MCF 10A (cell line): ENCODE data around the gene PLEKHA6. TPM values are rescaled to one million over a fixed set of nuclear protein-coding genes. Genes with fewer than 3 reads are reported as not detected.

ENCODE experiments used
- BruUV-seq: library from RNA; stranded (reverse); fragments of 400-500 nt; replicated peaks from 2 replicates; lab custom pipeline; 2021; lab: Mats Ljungman, UMichigan
- CTCF ChIA-PET: fragments of 300-600 bp; sonication (Branson Sonifier 250); formaldehyde crosslinking; extraction: SDS; loops from one replicate; lab custom pipeline; 2021; ENCODE audit warnings: antibody characterized with exemption, inconsistent platforms; lab: Yijun Ruan, JAX
- POLR2A ChIA-PET: fragments of 300-600, 350-650 bp; sonication (Branson Sonifier 250); formaldehyde crosslinking; extraction: SDS; loops from one replicate; lab custom pipeline; 2020; ENCODE audit warnings: antibody characterized with exemption, inconsistent platforms; lab: Yijun Ruan, JAX
- DNase-seq: peaks from one replicate; pipeline ENCODE4 v3.0.0-alpha.2; 2018; ENCODE audit not compliant: unreplicated experiment
- H3K27ac Mint-ChIP-seq: one replicate; pipeline ENCODE4 v1.8.0; 2022; ENCODE audit warnings: mild to moderate bottlenecking, low read depth, mixed read lengths; ENCODE audit not compliant: unreplicated experiment
- H3K27me3 Mint-ChIP-seq: one replicate; pipeline ENCODE4 v1.8.0; 2022; ENCODE audit warnings: mixed read lengths; ENCODE audit not compliant: insufficient read depth, unreplicated experiment
- H3K36me3 Mint-ChIP-seq: one replicate; pipeline ENCODE4 v1.8.0; 2022; ENCODE audit warnings: mild to moderate bottlenecking, moderate library complexity, mixed read lengths; ENCODE audit not compliant: insufficient read depth, unreplicated experiment
- H3K4me1 Mint-ChIP-seq: one replicate; pipeline ENCODE4 v1.8.0; 2022; ENCODE audit warnings: mixed read lengths; ENCODE audit not compliant: insufficient read depth, unreplicated experiment
- H3K4me3 Mint-ChIP-seq: one replicate; pipeline ENCODE4 v1.8.0; 2022; ENCODE audit warnings: mild to moderate bottlenecking, moderate library complexity, mixed read lengths; ENCODE audit not compliant: unreplicated experiment
- H3K9me3 Mint-ChIP-seq: one replicate; pipeline ENCODE4 v1.8.0; 2022; ENCODE audit warnings: mixed read lengths; ENCODE audit not compliant: unreplicated experiment
- CTCF ChIP-seq: fragments of 200-600 bp; IDR thresholded peaks from one replicate; pipeline ENCODE4 v1.8.0; 2022; ENCODE audit warnings: antibody characterized with exemption, mild to moderate bottlenecking; ENCODE audit not compliant: unreplicated experiment
- intact Hi-C: fragments of 100-400 bp; cut with micrococcal nuclease; formaldehyde crosslinking; loops from 2 replicates; pipeline ENCODE4 v1.14.1; 2022
- total RNA-seq: library from RNA; stranded (reverse); gene quantifications from 2 replicates; pipeline ENCODE4 v1.2.3, GENCODE V29; 2022

The PLEKHA6 gene
- total RNA-seq, 1 experiment from 2014 or later = 75.9 TPM

DNA sequence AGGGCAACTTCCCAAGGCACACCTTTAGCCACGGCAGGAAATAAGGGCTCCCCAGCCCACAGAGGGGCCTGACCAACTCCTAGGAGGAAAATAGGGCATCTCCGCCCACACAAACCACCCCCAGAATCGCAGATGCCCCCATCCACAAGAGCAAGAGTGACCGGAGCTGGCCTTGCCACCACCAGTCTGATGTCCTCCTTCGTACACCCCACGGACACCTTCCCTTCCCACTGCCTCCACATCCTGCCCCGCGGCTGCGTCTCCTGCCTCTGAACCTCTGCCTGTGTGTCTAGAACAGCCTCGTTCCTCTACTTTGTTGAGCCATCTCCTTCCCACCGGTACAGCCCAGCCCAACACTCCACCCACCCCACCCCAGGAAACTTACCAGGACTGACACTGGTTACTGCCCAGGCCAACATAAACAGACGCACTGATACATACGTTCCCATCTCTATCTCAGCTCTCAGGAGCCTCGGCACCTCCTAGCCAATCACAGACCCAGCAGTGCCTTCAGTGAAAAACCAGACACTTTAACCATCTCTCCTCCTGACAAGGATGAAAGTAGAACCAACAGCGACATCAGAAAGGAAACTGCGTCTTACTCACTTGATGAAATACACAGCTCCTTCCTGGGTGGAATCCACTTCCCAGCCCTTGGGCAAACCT lies 7.6 kb upstream of the PLEKHA6 start:
- TF ChIP-seq CTCF = no peak
- no peak for DNase-seq
- H3K27me3 Mint-ChIP-seq = no peaks in the 10 kb centered on the region
- H3K27ac Mint-ChIP-seq = no peak overlapping the region
- no peak overlapping the region for H3K4me3 Mint-ChIP-seq
- no peaks in the 10 kb centered on the region for H3K9me3 Mint-ChIP-seq
- no peaks in the 10 kb centered on the region for H3K36me3 Mint-ChIP-seq
- intact Hi-C loops = no loop called here
- ChIA-PET CTCF (interaction anchor here (0.6 to 5.7 kb wide), 29 partner anchors 8 to 1615 kb away, joined by 3 to 23 read pairs (median 5); partner anchors contain the start of genes GOLT1A and REN), POLR2A (interaction anchor here (1.1 to 1.2 kb wide), 2 partner anchors 11 to 31 kb away, joined by 4 to 6 read pairs; no protein-coding TSS in a partner anchor)
- BruUV-seq = no TSS peak
- peaks cover 6% of the 10 kb centered on the region for H3K4me1 Mint-ChIP-seq

DNA sequence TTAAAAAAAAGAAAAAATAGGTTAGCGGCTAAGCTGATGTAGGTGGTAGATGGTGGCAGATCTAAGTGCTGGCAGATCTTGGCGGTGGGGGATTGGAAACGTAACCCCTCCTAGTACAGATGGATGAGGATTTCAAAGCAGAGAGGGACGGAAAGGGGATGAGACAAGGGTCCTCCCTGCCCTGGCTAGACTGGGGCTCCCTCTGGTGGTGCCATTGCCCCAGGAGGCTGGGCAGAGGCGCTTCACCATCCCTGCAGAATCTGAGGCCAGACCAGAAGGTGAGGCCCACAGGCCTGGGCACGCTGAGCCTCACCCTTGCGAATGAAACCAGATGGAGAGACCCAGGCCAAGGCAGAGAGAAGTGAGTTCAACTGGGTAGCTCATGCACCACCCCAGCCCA lies 7.0 kb upstream of the PLEKHA6 start:
- ChIA-PET POLR2A (interaction anchor here (1.1 to 1.2 kb wide), 2 partner anchors 12 to 32 kb away, joined by 4 to 6 read pairs; no protein-coding TSS in a partner anchor), CTCF (interaction anchor here (0.6 to 5.7 kb wide), 33 partner anchors 9 to 1615 kb away, joined by 3 to 23 read pairs (median 4); partner anchors contain the start of genes GOLT1A and REN)
- TF ChIP-seq CTCF = peak; percentile 65
- peak; percentile 70 for DNase-seq
- Mint-ChIP-seq H3K27me3 (no peaks in the 10 kb centered on the region), H3K36me3 (no peaks in the 10 kb centered on the region), H3K9me3 (no peaks in the 10 kb centered on the region), H3K4me3 (no peak overlapping the region), H3K4me1 (peaks cover 6% of the 10 kb centered on the region), H3K27ac (no peak overlapping the region)
- no TSS peak for BruUV-seq
- intact Hi-C loops = no loop called here

DNA sequence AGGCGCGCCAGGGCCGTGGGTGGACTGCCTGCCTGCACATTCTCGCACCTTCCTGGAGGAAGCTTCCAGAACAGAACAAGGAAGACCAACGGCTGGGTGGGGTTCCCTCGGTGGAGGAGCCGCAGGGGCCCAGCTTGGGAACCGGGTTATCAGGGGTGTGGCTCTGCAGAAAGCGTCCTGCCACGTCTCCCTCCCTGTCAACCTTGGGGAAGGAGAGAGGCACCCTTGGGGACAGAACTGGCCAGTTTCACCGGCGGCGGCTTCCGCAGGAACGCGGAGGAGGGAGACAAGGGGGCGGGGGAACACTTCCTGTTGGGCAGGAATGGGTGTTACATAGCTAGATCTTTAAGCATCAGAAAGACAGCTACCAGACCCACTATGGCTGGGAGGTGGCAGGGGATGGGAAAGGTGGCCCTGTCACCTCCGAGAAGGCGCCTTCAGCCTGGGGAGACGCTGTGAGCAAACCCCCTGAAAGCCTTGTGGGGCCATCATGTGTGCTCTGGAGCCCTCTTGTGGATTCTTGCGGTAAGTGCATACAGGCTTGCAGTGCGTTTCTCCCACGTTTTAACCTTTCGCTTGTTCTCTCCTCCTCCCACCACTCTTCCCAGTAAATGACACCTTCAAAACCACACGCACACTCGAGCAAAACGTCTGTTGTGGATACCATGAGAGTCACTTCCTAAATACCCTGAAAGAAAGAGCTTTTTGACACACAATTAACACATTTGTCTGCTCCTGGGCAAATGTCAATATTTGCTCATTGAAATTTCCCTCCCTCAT lies 3.8 kb upstream of the PLEKHA6 start:
- Mint-ChIP-seq H3K4me3 (peak overlapping the region; percentile 66), H3K36me3 (no peaks in the 10 kb centered on the region), H3K27me3 (no peaks in the 10 kb centered on the region), H3K27ac (peak overlapping the region; percentile 58), H3K9me3 (no peaks in the 10 kb centered on the region), H3K4me1 (peaks cover 12% of the 10 kb centered on the region)
- CTCF ChIA-PET = interaction anchor here (0.5 to 9.5 kb wide), 101 partner anchors 12 to 1279 kb away, joined by 3 to 312 read pairs (median 6); partner anchors contain the start of genes GOLT1A and REN
- POLR2A ChIA-PET = interaction anchor here (0.6 to 2.7 kb wide), 22 partner anchors 13 to 738 kb away, joined by 3 to 16 read pairs (median 5); partner anchors contain the start of genes ETNK2 and GOLT1A
- DNase-seq = peak; percentile 92
- peak; percentile 100 for TF ChIP-seq CTCF
- no TSS peak for BruUV-seq
- intact Hi-C loops = loop anchor here (1.0 kb wide), 6 partner anchors 75 to 502 kb away; partner anchors contain the start of gene SNRPE
